Measurements from ENCODE around the gene EYS. TPM values are rescaled to one million over a fixed set of nuclear protein-coding genes. Genes with fewer than 3 reads are reported as not detected.

Gene EYS
- total and polyA plus RNA-seq, 2 experiments from 2014 or later, result 0.04 TPM; not detected in 1

- TF ChIP-seq EZH2phosphoT487 (IDR thresholded peaks at IDR 0.05; ENCODE audit: insufficient read depth, low read depth), result no peak
- no peaks in the 10 kb centered on the region for H4K20me1 ChIP-seq (ENCODE audit: insufficient read depth)
- no peak for DNase-seq
- WGBS, 2 experiments (ENCODE audit: low coverage in 1 of 2, low lambda C conversion rate in 2 of 2, missing lambda C conversion rate in 2 of 2), result 11 to 14% methylated on average over 3 of the region's 3 CpGs
- H3K4me1 ChIP-seq (ENCODE audit: insufficient read depth), result no peaks in the 10 kb centered on the region
- H3K4me2 ChIP-seq (ENCODE audit: unreplicated experiment), result no peak overlapping the region
- H3K9me3 ChIP-seq (ENCODE audit: low read depth), result no peaks in the 10 kb centered on the region
- no peak overlapping the region for H3K4me3 ChIP-seq
- in situ Hi-C loops (cut with MboI), result no loop called here
- no peaks in the 10 kb centered on the region for H3K9me2 ChIP-seq (ENCODE audit: insufficient read depth)
- H3K79me2 ChIP-seq (ENCODE audit: insufficient read depth), result no peaks in the 10 kb centered on the region
- no peaks in the 10 kb centered on the region for H3K36me3 ChIP-seq (ENCODE audit: low read depth)
- no peak overlapping the region for H3K9ac ChIP-seq
- H3K27me3 ChIP-seq (replicated peaks; ENCODE audit: insufficient read depth), result no peaks in the 10 kb centered on the region
- no peak overlapping the region for H2AFZ ChIP-seq
- no peak overlapping the region for H3K27ac ChIP-seq
- H3F3A ChIP-seq (ENCODE audit: insufficient read depth), result no peaks in the 10 kb centered on the region
These were observed 811.1 kb downstream of the EYS start for GRCh38 chr6:64895945-64896344.

- no peak overlapping the region for H3K9ac ChIP-seq
- no peak for TF ChIP-seq EZH2 (IDR thresholded peaks at IDR 0.05; ENCODE audit: insufficient read depth, poor library complexity, severe bottlenecking)
- TF ChIP-seq EZH2phosphoT487 (IDR thresholded peaks at IDR 0.05; ENCODE audit: insufficient read depth, low read depth), result no peak
- no peaks in the 10 kb centered on the region for H3K27me3 ChIP-seq (replicated peaks; ENCODE audit: insufficient read depth)
- H3K9me2 ChIP-seq (ENCODE audit: insufficient read depth), result no peaks in the 10 kb centered on the region
- H3K79me2 ChIP-seq (ENCODE audit: insufficient read depth), result no peaks in the 10 kb centered on the region
- no peak for DNase-seq
- in situ Hi-C loops (cut with MboI), result no loop called here
- H3K4me3 ChIP-seq, result no peak overlapping the region
- H3K4me2 ChIP-seq (ENCODE audit: unreplicated experiment), result no peak overlapping the region
- H3F3A ChIP-seq (ENCODE audit: insufficient read depth), result no peaks in the 10 kb centered on the region
- no peaks in the 10 kb centered on the region for H3K36me3 ChIP-seq (ENCODE audit: low read depth)
- H2AFZ ChIP-seq, result no peak overlapping the region
- no peaks in the 10 kb centered on the region for H4K20me1 ChIP-seq (ENCODE audit: insufficient read depth)
- WGBS, 2 experiments (ENCODE audit: low coverage in 1 of 2, low lambda C conversion rate in 2 of 2, missing lambda C conversion rate in 2 of 2), result 72 to 74% methylated on average over 1 of the region's 1 CpG
- H3K4me1 ChIP-seq (ENCODE audit: insufficient read depth), result no peaks in the 10 kb centered on the region
- no peaks in the 10 kb centered on the region for H3K9me3 ChIP-seq (ENCODE audit: low read depth)
- H3K27ac ChIP-seq, result no peak overlapping the region
These were observed 816.4 kb downstream of the EYS start for GRCh38 chr6:64890609-64891008.

- no peaks in the 10 kb centered on the region for H3K9me2 ChIP-seq (ENCODE audit: insufficient read depth)
- in situ Hi-C loops (cut with MboI), result no loop called here
- WGBS, 2 experiments (ENCODE audit: low coverage in 1 of 2, low lambda C conversion rate in 2 of 2, missing lambda C conversion rate in 2 of 2), result 60 to 67% methylated on average over 3 of the region's 3 CpGs
- H3K9me3 ChIP-seq (ENCODE audit: low read depth), result no peaks in the 10 kb centered on the region
- no peaks in the 10 kb centered on the region for H3F3A ChIP-seq (ENCODE audit: insufficient read depth)
- H3K79me2 ChIP-seq (ENCODE audit: insufficient read depth), result no peaks in the 10 kb centered on the region
- H3K9ac ChIP-seq, result no peak overlapping the region
- no peaks in the 10 kb centered on the region for H4K20me1 ChIP-seq (ENCODE audit: insufficient read depth)
- no peaks in the 10 kb centered on the region for H3K27me3 ChIP-seq (replicated peaks; ENCODE audit: insufficient read depth)
- no peak overlapping the region for H3K27ac ChIP-seq
- H2AFZ ChIP-seq, result no peak overlapping the region
- no peak overlapping the region for H3K4me3 ChIP-seq
- TF ChIP-seq EZH2phosphoT487 (IDR thresholded peaks at IDR 0.05; ENCODE audit: insufficient read depth, low read depth) (no peak), EZH2 (IDR thresholded peaks at IDR 0.05; ENCODE audit: insufficient read depth, poor library complexity, severe bottlenecking) (no peak)
- no peak overlapping the region for H3K4me2 ChIP-seq (ENCODE audit: unreplicated experiment)
- H3K4me1 ChIP-seq (ENCODE audit: insufficient read depth), result no peaks in the 10 kb centered on the region
- DNase-seq, result no peak
- H3K36me3 ChIP-seq (ENCODE audit: low read depth), result no peaks in the 10 kb centered on the region
These were observed 817.9 kb downstream of the EYS start for GRCh38 chr6:64889144-64889543.

- no peak for TF ChIP-seq EZH2phosphoT487 (IDR thresholded peaks at IDR 0.05; ENCODE audit: insufficient read depth, low read depth)
- no peak overlapping the region for H3K9ac ChIP-seq
- DNase-seq, result no peak
- H3K4me1 ChIP-seq (ENCODE audit: insufficient read depth), result no peaks in the 10 kb centered on the region
- H3K4me3 ChIP-seq, result no peak overlapping the region
- no peak overlapping the region for H3K27ac ChIP-seq
- H3K9me3 ChIP-seq (ENCODE audit: low read depth), result no peaks in the 10 kb centered on the region
- H3K27me3 ChIP-seq (replicated peaks; ENCODE audit: insufficient read depth), result no peaks in the 10 kb centered on the region
- H3K79me2 ChIP-seq (ENCODE audit: insufficient read depth), result no peaks in the 10 kb centered on the region
- H3F3A ChIP-seq (ENCODE audit: insufficient read depth), result no peaks in the 10 kb centered on the region
- H3K4me2 ChIP-seq (ENCODE audit: unreplicated experiment), result no peak overlapping the region
- H3K9me2 ChIP-seq (ENCODE audit: insufficient read depth), result no peaks in the 10 kb centered on the region
- H2AFZ ChIP-seq, result no peak overlapping the region
- WGBS, 2 experiments (ENCODE audit: low coverage in 1 of 2, low lambda C conversion rate in 2 of 2, missing lambda C conversion rate in 2 of 2), result 23 to 31% methylated on average over 3 of the region's 3 CpGs
- in situ Hi-C loops (cut with MboI), result no loop called here
- no peaks in the 10 kb centered on the region for H3K36me3 ChIP-seq (ENCODE audit: low read depth)
- no peaks in the 10 kb centered on the region for H4K20me1 ChIP-seq (ENCODE audit: insufficient read depth)
These were observed 832.2 kb downstream of the EYS start for GRCh38 chr6:64874776-64875175.

- H3K9ac ChIP-seq, result no peak overlapping the region
- TF ChIP-seq EZH2phosphoT487 (IDR thresholded peaks at IDR 0.05; ENCODE audit: insufficient read depth, low read depth), result no peak
- TF ChIP-seq EZH2 (IDR thresholded peaks at IDR 0.05; ENCODE audit: insufficient read depth, poor library complexity, severe bottlenecking), result no peak
- no peaks in the 10 kb centered on the region for H3K36me3 ChIP-seq (ENCODE audit: low read depth)
- H3K4me3 ChIP-seq, result no peak overlapping the region
- no peak overlapping the region for H3K27ac ChIP-seq
- no peaks in the 10 kb centered on the region for H3K27me3 ChIP-seq (replicated peaks; ENCODE audit: insufficient read depth)
- no peak overlapping the region for H3K4me2 ChIP-seq (ENCODE audit: unreplicated experiment)
- no peaks in the 10 kb centered on the region for H3F3A ChIP-seq (ENCODE audit: insufficient read depth)
- no peak overlapping the region for H2AFZ ChIP-seq
- no peaks in the 10 kb centered on the region for H3K79me2 ChIP-seq (ENCODE audit: insufficient read depth)
- in situ Hi-C loops (cut with MboI), result no loop called here
- no peaks in the 10 kb centered on the region for H3K9me2 ChIP-seq (ENCODE audit: insufficient read depth)
- no peak for DNase-seq
- H3K4me1 ChIP-seq (ENCODE audit: insufficient read depth), result no peaks in the 10 kb centered on the region
- H4K20me1 ChIP-seq (ENCODE audit: insufficient read depth), result no peaks in the 10 kb centered on the region
- no peaks in the 10 kb centered on the region for H3K9me3 ChIP-seq (ENCODE audit: low read depth)
These were observed 834.4 kb downstream of the EYS start for GRCh38 chr6:64872633-64873032.

Measured in GM23248 (cell line).